Activated T-cell treated with anti-CD3 and anti-CD28 coated beads for 48 hours (primary cell): ENCODE measurements around the gene ATP6V1E1.
"Not testable (repeated sequence)": the region's sequence is repeated elsewhere in the genome, so short reads cannot be mapped to it uniquely, and the experiment has no call there.

ENCODE experiments used
- DNase-seq: peaks from one replicate; pipeline ENCODE4 v3.0.0-alpha.2; 2020; ENCODE audit warnings: low read depth

The ATP6V1E1 gene

DNA sequence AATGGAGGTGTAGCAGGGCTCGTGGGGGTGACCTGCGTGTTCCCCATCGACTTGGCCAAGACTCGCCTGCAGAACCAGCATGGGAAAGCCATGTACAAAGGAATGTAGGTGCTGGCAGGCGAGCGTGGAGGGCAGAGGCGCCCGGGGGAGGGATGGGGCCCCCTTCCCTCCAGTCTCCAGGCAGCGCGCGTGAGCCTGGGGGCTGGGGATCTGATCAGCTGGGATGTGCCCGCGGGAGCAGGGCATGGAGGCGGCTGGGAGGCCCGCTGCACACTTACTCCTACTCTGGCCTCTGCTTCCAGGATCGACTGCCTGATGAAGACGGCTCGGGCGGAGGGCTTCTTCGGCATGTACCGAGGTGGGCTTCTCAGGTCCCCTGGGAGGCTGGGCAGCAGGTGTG, 47.5 kb downstream of the ATP6V1E1 start:
- no peak for DNase-seq

GRCh38 chr22:17580441-17581031, 48.0 kb downstream of the ATP6V1E1 start:
- no peak for DNase-seq

DNA sequence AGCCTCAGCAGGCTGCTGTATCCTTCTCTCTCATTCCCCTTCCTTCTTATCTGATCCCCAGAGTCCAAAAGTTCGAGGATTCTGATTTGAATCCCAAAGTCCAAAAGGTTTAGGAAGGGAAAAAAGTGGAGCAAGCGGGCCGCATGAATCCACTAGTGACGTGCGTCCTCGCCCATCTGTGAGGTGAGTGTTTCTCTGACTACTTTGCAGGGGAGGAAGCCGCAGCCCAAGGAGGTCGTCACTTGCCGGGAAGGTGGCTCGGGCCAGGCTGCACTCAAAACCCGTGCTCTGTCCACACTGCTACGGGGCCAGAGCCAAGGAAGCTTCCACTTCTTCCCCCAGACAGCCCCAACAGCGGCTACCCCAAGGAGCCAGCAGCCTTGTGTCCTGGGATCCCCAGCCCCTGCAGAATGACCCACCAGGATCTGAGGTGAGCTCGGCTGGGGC, 49.0 kb downstream of the ATP6V1E1 start:
- no peak for DNase-seq

DNA sequence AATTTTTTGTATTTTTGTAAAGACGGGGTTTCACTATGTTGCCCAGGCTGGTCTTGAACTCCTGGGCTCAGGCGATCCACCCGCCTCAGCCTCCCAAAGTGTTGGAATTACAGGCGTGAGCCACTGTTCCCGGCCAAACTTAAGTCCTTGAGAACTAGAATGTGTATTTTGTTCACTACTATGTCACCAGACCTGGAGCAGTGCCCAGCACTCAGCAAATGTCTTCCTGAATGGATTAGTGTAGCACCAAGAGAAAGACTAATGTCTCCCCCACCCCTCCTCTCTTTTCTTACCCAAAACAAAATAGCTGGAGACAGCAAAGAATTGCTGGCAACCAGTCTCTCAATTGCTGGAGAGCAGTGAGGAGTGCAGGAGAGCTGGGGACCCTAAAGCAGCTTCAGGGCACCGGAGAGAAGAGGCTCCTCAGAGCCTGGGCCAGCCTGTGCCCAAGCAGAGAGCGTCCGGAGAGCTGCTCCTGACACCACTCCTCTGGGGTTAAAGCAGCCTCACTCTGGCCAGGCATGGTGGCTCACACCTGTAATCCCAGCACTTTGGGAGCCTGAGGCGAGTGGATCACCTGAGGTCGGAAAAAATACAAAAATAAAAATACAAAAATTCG, 50.3 kb downstream of the ATP6V1E1 start:
- DNase-seq, result no peak

DNA sequence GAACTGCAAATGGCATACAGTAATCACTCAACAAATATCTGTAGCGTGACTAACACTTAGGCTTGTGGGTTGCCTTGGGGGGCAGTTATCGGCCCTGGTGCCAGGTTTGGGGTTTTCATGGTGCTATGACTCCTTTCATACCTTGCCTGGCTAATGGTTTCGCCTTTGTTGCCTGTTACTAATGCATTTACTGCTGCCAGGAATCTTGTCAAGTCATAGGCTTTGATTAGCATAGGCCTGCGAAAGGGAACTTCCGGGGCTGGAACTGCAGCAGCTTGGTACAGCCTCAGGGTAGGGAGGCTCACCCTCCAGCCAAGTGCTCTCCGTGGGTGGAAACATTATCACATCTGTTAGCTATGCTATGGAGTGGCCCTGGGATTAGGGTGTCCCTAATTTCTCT, 52.1 kb downstream of the ATP6V1E1 start:
- DNase-seq, result peak; percentile 4

GRCh38 chr22:17575681-17576080, 52.9 kb downstream of the ATP6V1E1 start:
- DNase-seq, result no peak

GRCh38 chr22:17575151-17575550, 53.4 kb downstream of the ATP6V1E1 start:
- DNase-seq, result no peak

- no peak for DNase-seq
Measured at GRCh38 chr22:17570851-17571631, 57.5 kb downstream of the ATP6V1E1 start.

DNA sequence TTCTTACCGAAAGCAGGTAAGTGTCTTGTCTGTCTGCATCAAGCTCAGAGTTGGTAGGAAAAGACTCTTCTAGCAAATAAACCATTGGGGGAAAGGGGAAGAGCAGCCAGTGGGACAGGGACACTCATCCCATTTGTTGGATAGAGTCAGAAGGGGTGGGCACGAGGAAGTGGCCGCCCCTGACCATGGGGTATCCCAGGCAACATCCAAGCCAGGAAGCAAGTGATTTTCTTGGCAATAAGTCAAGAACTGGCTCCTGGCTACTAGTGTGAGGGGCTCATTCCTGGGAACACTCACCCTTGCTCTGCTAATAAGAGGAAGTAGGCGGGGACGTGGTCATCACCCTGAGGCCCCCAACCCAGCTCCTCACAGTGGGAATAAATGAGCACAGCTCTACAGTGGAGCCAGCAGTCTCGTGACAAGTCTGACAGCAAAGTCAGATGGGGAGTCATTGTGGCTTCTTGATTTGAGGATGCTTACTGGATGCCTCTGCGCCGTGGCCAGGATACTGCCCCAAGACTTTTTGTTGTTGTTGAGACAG, 58.5 kb downstream of the ATP6V1E1 start:
- no peak for DNase-seq

DNA sequence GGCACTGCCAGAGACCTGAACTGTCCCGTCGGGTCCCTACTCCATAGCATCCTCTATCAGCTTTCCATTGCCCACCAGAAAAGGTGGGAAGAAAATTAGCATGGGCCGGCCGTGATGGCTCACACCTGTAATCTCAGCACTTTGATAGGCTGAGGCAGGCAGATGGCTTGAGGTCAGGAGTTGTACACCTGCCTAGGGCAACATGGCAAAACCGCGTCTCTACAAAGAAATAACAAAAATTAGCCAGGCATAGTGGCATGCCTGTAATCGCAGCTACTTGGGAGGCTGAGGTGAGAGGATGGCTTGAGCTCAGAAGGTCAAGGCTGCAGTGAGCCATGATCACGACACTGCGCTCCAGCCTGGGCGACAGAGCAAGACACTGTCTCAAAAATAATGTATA, 61.8 kb downstream of the ATP6V1E1 start:
- DNase-seq, result no peak

- not testable (repeated sequence) for DNase-seq
Measured at GRCh38 chr22:17566016-17566687, 62.4 kb downstream of the ATP6V1E1 start.

DNA sequence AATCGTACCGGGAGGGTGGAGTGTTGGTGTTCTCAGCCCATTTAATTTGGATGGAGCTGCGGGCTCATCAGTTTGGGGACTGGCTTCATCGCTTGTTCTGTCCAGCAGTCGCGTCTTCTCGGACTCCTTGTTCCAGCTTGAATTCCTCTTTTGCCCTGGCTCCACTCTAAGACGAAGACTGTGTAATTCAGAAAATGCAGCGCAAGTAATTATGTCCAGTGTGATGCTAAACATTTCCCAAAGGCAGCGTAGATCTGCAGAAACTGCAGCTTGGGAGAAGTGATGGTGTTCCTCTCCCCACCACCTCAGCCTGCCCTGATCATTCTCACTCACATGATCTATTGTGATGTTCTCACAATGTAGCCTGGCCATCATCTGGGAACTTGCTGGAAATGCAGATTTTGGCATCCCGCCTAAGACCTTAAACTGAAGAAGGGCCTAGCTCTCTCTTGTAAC, 64.6 kb downstream of the ATP6V1E1 start:
- DNase-seq, result no peak

DNA sequence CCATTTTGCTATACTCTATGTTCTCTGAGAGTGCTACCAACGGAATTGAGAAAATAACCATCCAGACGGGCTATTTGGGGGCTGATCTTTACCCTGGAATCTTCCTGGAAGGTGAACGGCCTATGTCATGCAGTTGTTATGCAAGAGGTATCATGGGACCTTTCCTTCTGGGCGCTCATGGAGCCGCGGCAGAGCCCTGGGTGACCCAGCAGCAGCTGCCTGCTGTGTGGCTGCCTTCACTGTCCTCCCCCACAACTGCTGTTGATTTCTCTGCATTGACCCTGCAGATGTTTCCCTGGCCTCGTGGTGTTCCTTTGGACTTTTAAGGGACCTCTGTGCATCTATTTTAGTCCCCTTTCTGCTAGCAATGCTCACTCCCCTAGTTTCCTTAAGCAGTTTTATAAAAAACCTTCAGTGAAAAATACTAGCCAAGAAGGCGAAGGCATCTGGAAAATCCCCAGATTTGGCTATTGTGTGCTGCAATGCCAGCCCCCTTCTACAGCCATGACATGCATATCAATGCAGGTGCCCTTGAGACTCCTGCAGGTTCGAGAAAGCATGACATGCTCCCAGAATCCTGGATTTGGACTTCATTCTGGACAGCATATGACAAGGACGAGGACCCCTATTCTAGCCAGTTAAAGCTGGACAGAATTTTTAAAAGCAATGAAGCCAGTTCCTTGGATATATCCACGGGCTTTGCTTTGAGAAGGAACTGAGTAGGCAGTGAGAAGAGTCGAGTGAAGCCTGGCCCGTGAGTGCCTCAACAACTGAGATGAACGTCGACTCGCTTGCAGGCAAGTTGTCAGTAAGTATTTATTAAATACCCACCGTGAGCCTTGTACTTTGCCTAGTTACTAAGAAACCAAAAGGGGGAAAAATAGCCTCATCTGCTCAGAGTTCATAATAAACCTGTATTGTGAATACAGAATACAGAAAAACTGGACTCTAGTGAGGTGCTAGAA, 65.4 kb downstream of the ATP6V1E1 start, which contains the start of gene SLC25A18:
TSS of gene SLC25A18 (plus strand) at position 593 of the 965 bp plus-strand sequence. CDS start 16,447 bp downstream, outside the sequence.
- no peak for DNase-seq

- DNase-seq, result no peak
Measured at GRCh38 chr22:17559188-17559587, 69.4 kb downstream of the ATP6V1E1 start.

DNA sequence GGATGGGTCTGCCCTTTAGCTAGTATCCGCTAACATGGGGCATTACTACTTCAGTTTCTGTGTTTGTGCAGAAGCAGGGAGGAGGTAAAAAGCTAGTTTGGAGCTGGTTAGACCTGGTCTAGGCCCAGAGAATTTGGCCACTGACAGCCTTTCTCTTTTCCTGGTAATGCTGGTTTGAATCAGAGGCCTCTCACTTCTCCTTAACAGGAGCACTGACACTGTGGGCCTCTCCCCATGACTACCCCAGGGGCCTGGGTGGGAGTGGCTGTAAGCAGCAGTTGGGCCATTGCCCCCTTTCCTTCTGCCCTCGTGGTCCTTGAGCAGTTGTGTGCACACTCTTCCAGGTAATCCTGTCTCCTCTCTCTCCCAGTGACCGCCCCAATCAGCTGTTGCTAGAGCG, 73.7 kb downstream of the ATP6V1E1 start:
- no peak for DNase-seq

GRCh38 chr22:17552737-17553136, 75.8 kb downstream of the ATP6V1E1 start:
- no peak for DNase-seq

GRCh38 chr22:17549655-17550054, 78.9 kb downstream of the ATP6V1E1 start:
- no peak for DNase-seq

- no peak for DNase-seq
Measured at GRCh38 chr22:17549183-17549582, 79.4 kb downstream of the ATP6V1E1 start.

DNA sequence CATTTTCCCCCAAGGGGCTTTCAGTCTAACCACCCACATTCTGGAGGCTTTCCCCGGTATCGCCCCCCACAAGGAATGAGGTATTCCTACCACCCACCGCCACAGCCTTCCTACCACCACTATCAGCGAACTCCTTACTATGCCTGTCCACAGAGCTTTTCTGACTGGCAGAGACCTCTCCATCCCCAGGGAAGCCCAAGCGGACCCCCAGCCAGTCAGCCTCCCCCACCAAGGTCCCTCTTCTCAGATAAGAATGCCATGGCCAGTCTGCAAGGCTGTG, 79.9 kb downstream of the ATP6V1E1 start:
- no peak for DNase-seq

DNA sequence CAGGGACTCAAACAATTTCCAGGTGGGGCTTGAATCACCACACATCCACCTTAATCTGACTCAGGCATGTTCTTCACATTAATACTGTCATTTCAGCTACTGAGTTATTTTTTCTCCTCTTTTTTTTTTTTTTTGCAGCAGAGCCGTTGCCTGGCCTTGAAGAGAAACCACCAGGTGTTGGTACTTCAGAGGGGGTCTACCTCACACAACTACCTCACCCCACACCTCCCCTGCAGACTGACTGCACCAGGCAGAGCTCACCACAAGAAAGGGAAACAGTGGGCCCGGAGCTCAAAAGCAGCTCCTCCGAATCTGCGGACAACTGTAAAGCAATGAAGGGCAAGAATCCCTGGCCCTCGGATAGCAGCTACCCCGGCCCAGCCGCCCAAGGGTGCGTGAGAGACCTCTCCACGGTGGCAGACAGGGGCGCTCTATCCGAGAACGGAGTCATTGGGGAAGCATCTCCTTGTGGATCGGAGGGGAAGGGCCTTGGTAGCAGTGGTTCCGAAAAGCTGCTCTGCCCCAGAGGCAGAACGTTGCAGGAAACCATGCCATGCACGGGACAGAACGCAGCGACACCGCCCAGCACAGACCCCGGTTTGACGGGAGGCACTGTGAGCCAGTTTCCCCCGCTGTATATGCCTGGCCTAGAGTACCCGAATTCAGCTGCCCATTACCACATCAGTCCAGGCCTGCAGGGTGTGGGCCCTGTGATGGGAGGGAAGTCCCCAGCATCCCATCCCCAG, 80.4 kb downstream of the ATP6V1E1 start:
- no peak for DNase-seq

DNA sequence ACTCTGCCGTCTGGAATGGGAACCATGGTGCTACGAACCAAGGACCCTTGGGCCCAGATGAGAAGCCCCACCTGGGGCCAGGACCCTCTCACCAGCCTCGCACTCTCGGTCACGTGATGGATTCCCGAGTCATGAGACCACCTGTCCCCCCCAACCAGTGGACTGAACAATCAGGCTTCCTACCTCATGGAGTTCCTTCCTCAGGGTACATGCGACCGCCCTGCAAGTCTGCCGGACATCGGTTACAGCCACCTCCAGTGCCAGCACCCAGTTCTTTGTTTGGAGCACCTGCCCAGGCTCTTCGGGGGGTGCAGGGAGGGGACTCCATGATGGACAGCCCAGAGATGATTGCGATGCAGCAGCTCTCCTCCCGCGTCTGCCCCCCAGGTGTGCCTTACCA, 86.1 kb downstream of the ATP6V1E1 start:
- no peak for DNase-seq
